DOHH2 (cell line): ENCODE results near the gene CNTF.

Source experiments
- CTCF ChIP-seq: fragments of 200-600 bp; sonication (generic); IDR thresholded peaks from one replicate; pipeline ENCODE4 v1.5.1; 2014; ENCODE audit warnings: antibody characterized with exemption, mild to moderate bottlenecking, low read depth, low read length; ENCODE audit not compliant: poor library complexity, severe bottlenecking
- EZH2phosphoT487 ChIP-seq: fragments of 200-600 bp; sonication (generic); IDR thresholded peaks from 2 replicates; pipeline ENCODE4 v1.6.1; 2017; ENCODE audit warnings: borderline replicate concordance, mild to moderate bottlenecking, antibody characterized with exemption, low read length, moderate library complexity, mixed read lengths

GRCh38 chr11:58645854-58646253 lies 23.4 kb downstream of the CNTF start:
- TF ChIP-seq CTCF (no peak), EZH2phosphoT487 (no peak)
